HCT116 (cell line): ENCODE data around the gene PNKP. TPM values are rescaled to one million over a fixed set of nuclear protein-coding genes. Genes with fewer than 3 reads are reported as not detected.

Experiments
- ATAC-seq: fragments of 200-7000 bp; cut with Tn5 transposase; 2 replicates; pipeline ENCODE4 v1.9.1; 2020; ENCODE audit warnings: mild to moderate bottlenecking, moderate library complexity
- BruUV-seq: library from RNA; stranded (reverse); fragments of 400-500 nt; replicated peaks from 2 replicates; lab custom pipeline; 2021; lab: Mats Ljungman, UMichigan
- CTCF ChIA-PET: fragments of 300-600 bp; sonication (Branson Sonifier 250); formaldehyde crosslinking; loops from one replicate; lab custom pipeline; 2021; ENCODE audit warnings: antibody characterized with exemption; lab: Charles Lee
- POLR2A ChIA-PET: fragments of 300-600, 350-600 bp; sonication (Branson Sonifier 250); formaldehyde crosslinking; loops from one replicate; lab custom pipeline; 2021; ENCODE audit warnings: antibody characterized with exemption; lab: Charles Lee
- RAD21 ChIA-PET, 2 experiments: fragments of 300-600 bp; sonication (Branson Sonifier 250); formaldehyde crosslinking; loops; one replicate each; lab custom pipeline; 2023; ENCODE audit warnings: low total read pairs in 2 of 2; ENCODE audit not compliant: uncharacterized antibody in 2 of 2, unreplicated experiment in 2 of 2, low non-redundant PET in 1 of 2; lab: Charles Lee
- DNase-seq: peaks from one replicate; pipeline ENCODE4 v3.0.0-alpha.2; 2010; ENCODE audit warnings: low read depth, low spot score
- H2AFZ ChIP-seq: fragments of 200-600 bp; shearing (Covaris generic), sonication (generic); 2 replicates; pipeline ENCODE4 v1.6.1; 2017; ENCODE audit warnings: low read depth, mixed run types, mixed read lengths, antibody characterized with exemption, low read length; ENCODE audit not compliant: poor library complexity, severe bottlenecking
- H3K27ac ChIP-seq: 2 replicates; pipeline ENCODE4 v1.5.1; 2012; ENCODE audit warnings: low read depth, low read length
- H3K27me3 ChIP-seq: fragments of 200-600 bp; sonication (generic); 2 replicates; pipeline ENCODE4 v1.6.1; 2016; ENCODE audit warnings: mixed run types, low read length, mixed read lengths; ENCODE audit not compliant: insufficient read depth
- H3K36me3 ChIP-seq, 2 experiments: fragments of 200-500 bp in 1 of 2; fragments of 200-600 bp in 1 of 2; sonication (Bioruptor generic) in 1 of 2; sonication (generic) in 1 of 2; 2 replicates each; pipeline versions ENCODE4 v1.5.1 to v1.6.1; 2014 to 2016; ENCODE audit warnings: low read length in 2 of 2, inconsistent platforms in 1 of 2, mixed read lengths in 1 of 2, mixed run types in 1 of 2; ENCODE audit not compliant: insufficient read depth in 2 of 2, control insufficient read depth in 1 of 2
- H3K4me1 ChIP-seq, 2 experiments: fragments of 200-600 bp in 1 of 2; sonication (generic) in 1 of 2; 2 replicates each; pipeline versions ENCODE4 v1.5.1 to v1.6.1; 2012 to 2017; ENCODE audit warnings: low read length in 2 of 2, inconsistent platforms in 1 of 2, mild to moderate bottlenecking in 1 of 2, mixed read lengths in 1 of 2, mixed run types in 1 of 2, moderate library complexity in 1 of 2; ENCODE audit not compliant: insufficient read depth in 2 of 2, control insufficient read depth in 1 of 2
- H3K4me2 ChIP-seq: fragments of 200-600 bp; sonication (generic); 2 replicates; pipeline ENCODE4 v1.6.1; 2017; ENCODE audit warnings: mixed run types, low read length, mixed read lengths
- H3K4me3 ChIP-seq, 2 experiments: fragments of 200-600 bp in 1 of 2; sonication (generic) in 1 of 2; replicated peaks in 1 of 2; 2 replicates each; pipeline ENCODE4 v1.5.1; 2011 to 2016; ENCODE audit warnings: low read length in 2 of 2, control low read depth in 1 of 2, low read depth in 1 of 2, mild to moderate bottlenecking in 1 of 2, mixed read lengths in 1 of 2, mixed run types in 1 of 2
- H3K79me2 ChIP-seq: fragments of 200-600 bp; sonication (generic); 2 replicates; pipeline ENCODE4 v1.6.1; 2017; ENCODE audit warnings: mild to moderate bottlenecking, mixed run types, low read length, moderate library complexity, mixed read lengths; ENCODE audit not compliant: insufficient read depth
- H3K9ac ChIP-seq: fragments of 200-600 bp; sonication (generic); 2 replicates; pipeline ENCODE4 v1.6.1; 2016; ENCODE audit warnings: low read length, mixed read lengths
- H3K9me2 ChIP-seq: fragments of 200-600 bp; sonication (generic), shearing (Covaris generic); 2 replicates; pipeline ENCODE4 v1.6.1; 2017; ENCODE audit warnings: mixed run types, mild to moderate bottlenecking, moderate library complexity; ENCODE audit not compliant: insufficient read depth
- H3K9me3 ChIP-seq, 2 experiments: fragments of 200-500 bp in 1 of 2; fragments of 200-600 bp in 1 of 2; sonication (Bioruptor generic) in 1 of 2; sonication (generic) in 1 of 2; 2 replicates each; pipeline ENCODE4 v1.6.1; 2014 to 2017; ENCODE audit warnings: low read length in 2 of 2, mixed read lengths in 2 of 2, inconsistent platforms in 1 of 2, low read depth in 1 of 2, mild to moderate bottlenecking in 1 of 2, mixed run types in 1 of 2, moderate library complexity in 1 of 2; ENCODE audit not compliant: control insufficient read depth in 1 of 2, insufficient read depth in 1 of 2
- H4K20me1 ChIP-seq: fragments of 200-600 bp; sonication (generic), shearing (Covaris generic); 2 replicates; pipeline ENCODE4 v1.6.1; 2017; ENCODE audit warnings: mixed run types, mild to moderate bottlenecking, moderate library complexity; ENCODE audit not compliant: insufficient read depth
- CEBPB ChIP-seq: IDR thresholded peaks from 2 replicates; pipeline ENCODE4 v1.6.1; 2012; ENCODE audit warnings: low read depth
- EZH2phosphoT487 ChIP-seq: fragments of 200-600 bp; IDR thresholded peaks from 2 replicates; pipeline ENCODE4 v1.6.1; 2018; ENCODE audit warnings: antibody characterized with exemption, borderline replicate concordance
- JUND ChIP-seq: IDR thresholded peaks from 2 replicates; pipeline ENCODE4 v1.6.1; 2012
- MAX ChIP-seq: IDR thresholded peaks from 2 replicates; pipeline ENCODE4 v1.6.1; 2012
- POLR2AphosphoS5 ChIP-seq: IDR thresholded peaks from 2 replicates; pipeline ENCODE4 v1.6.1; 2011; ENCODE audit warnings: mild to moderate bottlenecking, low read depth, low read length, moderate library complexity
- TCF7L2 ChIP-seq: IDR thresholded peaks from 2 replicates; pipeline ENCODE4 v1.7.0; 2011; ENCODE audit warnings: borderline replicate concordance, inconsistent platforms; ENCODE audit not compliant: insufficient read depth, insufficient read length; ENCODE audit errors: extremely low read depth
- intact Hi-C: fragments of 100-400 bp; cut with micrococcal nuclease; formaldehyde crosslinking; loops from 2 replicates; pipeline ENCODE4 v1.10.0; 2022
- total RNA-seq: library from RNA; stranded (reverse); gene quantifications from one replicate; pipeline ENCODE4 v1.2.1, GENCODE V29; 2021; ENCODE audit not compliant: unreplicated experiment
- TF ChIP-seq, protein P1 (sequence below): IDR thresholded peaks from 2 replicates; pipeline ENCODE4 v1.6.1; 2012; ENCODE audit warnings: low read depth

Gene PNKP
- total RNA-seq, 1 experiment from 2014 or later = 129 TPM

GRCh38 chr19:49882643-49883042 lies 15.3 kb upstream of the PNKP start:
- peaks cover 12 to 18% of the 10 kb centered on the region in 2 experiments for H3K36me3 ChIP-seq
- no peak overlapping the region for H3K9ac ChIP-seq
- H3K27ac ChIP-seq = no peak overlapping the region
- H3K4me3 ChIP-seq = no peak overlapping the region
- CTCF ChIA-PET = no interaction called here
- TF ChIP-seq CEBPB (no peak), JUND (no peak), POLR2AphosphoS5 (no peak), MAX (no peak), TCF7L2 (no peak), EZH2phosphoT487 (no peak)
- TF ChIP-seq, protein P1, sequence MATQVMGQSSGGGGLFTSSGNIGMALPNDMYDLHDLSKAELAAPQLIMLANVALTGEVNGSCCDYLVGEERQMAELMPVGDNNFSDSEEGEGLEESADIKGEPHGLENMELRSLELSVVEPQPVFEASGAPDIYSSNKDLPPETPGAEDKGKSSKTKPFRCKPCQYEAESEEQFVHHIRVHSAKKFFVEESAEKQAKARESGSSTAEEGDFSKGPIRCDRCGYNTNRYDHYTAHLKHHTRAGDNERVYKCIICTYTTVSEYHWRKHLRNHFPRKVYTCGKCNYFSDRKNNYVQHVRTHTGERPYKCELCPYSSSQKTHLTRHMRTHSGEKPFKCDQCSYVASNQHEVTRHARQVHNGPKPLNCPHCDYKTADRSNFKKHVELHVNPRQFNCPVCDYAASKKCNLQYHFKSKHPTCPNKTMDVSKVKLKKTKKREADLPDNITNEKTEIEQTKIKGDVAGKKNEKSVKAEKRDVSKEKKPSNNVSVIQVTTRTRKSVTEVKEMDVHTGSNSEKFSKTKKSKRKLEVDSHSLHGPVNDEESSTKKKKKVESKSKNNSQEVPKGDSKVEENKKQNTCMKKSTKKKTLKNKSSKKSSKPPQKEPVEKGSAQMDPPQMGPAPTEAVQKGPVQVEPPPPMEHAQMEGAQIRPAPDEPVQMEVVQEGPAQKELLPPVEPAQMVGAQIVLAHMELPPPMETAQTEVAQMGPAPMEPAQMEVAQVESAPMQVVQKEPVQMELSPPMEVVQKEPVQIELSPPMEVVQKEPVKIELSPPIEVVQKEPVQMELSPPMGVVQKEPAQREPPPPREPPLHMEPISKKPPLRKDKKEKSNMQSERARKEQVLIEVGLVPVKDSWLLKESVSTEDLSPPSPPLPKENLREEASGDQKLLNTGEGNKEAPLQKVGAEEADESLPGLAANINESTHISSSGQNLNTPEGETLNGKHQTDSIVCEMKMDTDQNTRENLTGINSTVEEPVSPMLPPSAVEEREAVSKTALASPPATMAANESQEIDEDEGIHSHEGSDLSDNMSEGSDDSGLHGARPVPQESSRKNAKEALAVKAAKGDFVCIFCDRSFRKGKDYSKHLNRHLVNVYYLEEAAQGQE = no peak
- TF ChIP-seq, all 23 proteins: peak for 0
- intact Hi-C loops = no loop called here
- peaks cover 0 to 6% of the 10 kb centered on the region in 2 experiments; a peak in 1 of 4 replicates for H3K9me3 ChIP-seq
- peaks cover 9 to 23% of the 10 kb centered on the region in 2 experiments for H3K4me1 ChIP-seq
- H4K20me1 ChIP-seq = no peaks in the 10 kb centered on the region
- no peaks in the 10 kb centered on the region for H3K27me3 ChIP-seq
- ChIA-PET POLR2A (no interaction called here), RAD21 (no interaction called here)
- no peak overlapping the region for H2AFZ ChIP-seq
- no peaks in the 10 kb centered on the region for H3K9me2 ChIP-seq
- DNase-seq = no peak
- H3K79me2 ChIP-seq = peaks cover 9% of the 10 kb centered on the region; the same call in 1 of the 2 replicates
- no peak overlapping the region for H3K4me2 ChIP-seq
- no TSS peak for BruUV-seq
- ATAC-seq = no peak
